Measurements from ENCODE around the gene ERC1.
"Not testable (repeated sequence)": the region's sequence is repeated elsewhere in the genome, so short reads cannot be mapped to it uniquely, and the experiment has no call there.

ERC1 gene

GRCh38 chr12:1131811-1132224 is 140.8 kb downstream of the ERC1 start:
- TF ChIP-seq CTCF (IDR thresholded peaks at IDR 0.05; ENCODE audit: borderline replicate concordance, insufficient read depth, low read depth, low read length): no peak
- no peak overlapping the region for H3K4me3 ChIP-seq (ENCODE audit: low read depth, low read length)

GRCh38 chr12:1132311-1132710 is 141.3 kb downstream of the ERC1 start:
- H3K4me3 ChIP-seq (ENCODE audit: low read depth, low read length): no peak overlapping the region
- no peak for TF ChIP-seq CTCF (IDR thresholded peaks at IDR 0.05; ENCODE audit: borderline replicate concordance, insufficient read depth, low read depth, low read length)

GRCh38 chr12:1138691-1139090 is 147.7 kb downstream of the ERC1 start:
- no peak overlapping the region for H3K4me3 ChIP-seq (ENCODE audit: low read depth, low read length)
- no peak for TF ChIP-seq CTCF (IDR thresholded peaks at IDR 0.05; ENCODE audit: borderline replicate concordance, insufficient read depth, low read depth, low read length)

- H3K4me3 ChIP-seq (ENCODE audit: low read depth, low read length): not testable (repeated sequence)
These were observed 155.7 kb downstream of the ERC1 start for GRCh38 chr12:1146758-1147157.

- H3K4me3 ChIP-seq (ENCODE audit: low read depth, low read length): no peak overlapping the region
- TF ChIP-seq CTCF (IDR thresholded peaks at IDR 0.05; ENCODE audit: borderline replicate concordance, insufficient read depth, low read depth, low read length): no peak
These were observed 156.8 kb downstream of the ERC1 start for GRCh38 chr12:1147821-1148220.

GRCh38 chr12:1157046-1157445 is 166.0 kb downstream of the ERC1 start:
- no peak overlapping the region for H3K4me3 ChIP-seq (ENCODE audit: low read depth, low read length)
- no peak for TF ChIP-seq CTCF (IDR thresholded peaks at IDR 0.05; ENCODE audit: borderline replicate concordance, insufficient read depth, low read depth, low read length)

GRCh38 chr12:1161197-1161596 is 170.2 kb downstream of the ERC1 start:
- no peak overlapping the region for H3K4me3 ChIP-seq (ENCODE audit: low read depth, low read length)
- TF ChIP-seq CTCF (IDR thresholded peaks at IDR 0.05; ENCODE audit: borderline replicate concordance, insufficient read depth, low read depth, low read length): no peak

Measured in GM12875 (cell line).